ENCODE measurements around the gene C7orf33.
"Not testable (repeated sequence)": the region's sequence is repeated elsewhere in the genome, so short reads cannot be mapped to it uniquely, and the experiment has no call there.

Gene C7orf33, protein sequence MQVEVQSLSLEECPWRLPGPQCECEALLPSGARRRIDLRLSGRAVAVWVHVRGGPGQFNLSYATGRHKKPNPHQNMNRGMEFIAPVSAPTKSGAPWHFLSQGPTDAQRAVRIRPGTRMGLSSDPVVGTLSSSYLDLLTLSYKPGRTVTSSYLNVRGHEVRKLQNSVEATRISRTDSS

DNA sequence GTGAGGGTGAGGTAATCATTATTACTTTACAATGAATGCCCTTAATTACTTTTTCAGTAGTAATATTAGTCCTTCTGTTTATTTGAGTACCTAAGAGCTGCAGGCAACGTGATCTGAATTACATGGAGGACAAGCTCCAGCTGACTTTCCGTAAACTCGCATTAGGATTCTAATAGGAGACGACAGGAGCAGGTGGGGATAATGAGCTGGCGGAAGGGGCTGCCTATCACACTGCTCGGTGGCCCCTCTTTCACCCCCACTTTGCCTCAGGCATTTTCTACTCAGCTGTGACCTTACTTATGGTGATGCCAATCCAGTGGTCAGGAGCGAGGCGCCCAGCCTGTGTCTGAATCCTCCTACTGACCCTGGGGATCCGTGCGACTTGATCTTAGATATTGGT lies at the start of gene C7orf33:
Gene C7orf33 (plus strand): TSS at position 296 of the 400 bp plus-strand sequence. CDS start 160 bp downstream, outside the sequence.
- DNase-seq: no peak

GRCh38 chr7:148541891-148542504 lies 48.6 kb upstream of the C7orf33 start:
- DNase-seq: no peak

- DNase-seq: no peak
Measured at GRCh38 chr7:148543302-148543701, 47.3 kb upstream of the C7orf33 start.

- no peak for DNase-seq
Measured at GRCh38 chr7:148545172-148545571, 45.4 kb upstream of the C7orf33 start.

DNA sequence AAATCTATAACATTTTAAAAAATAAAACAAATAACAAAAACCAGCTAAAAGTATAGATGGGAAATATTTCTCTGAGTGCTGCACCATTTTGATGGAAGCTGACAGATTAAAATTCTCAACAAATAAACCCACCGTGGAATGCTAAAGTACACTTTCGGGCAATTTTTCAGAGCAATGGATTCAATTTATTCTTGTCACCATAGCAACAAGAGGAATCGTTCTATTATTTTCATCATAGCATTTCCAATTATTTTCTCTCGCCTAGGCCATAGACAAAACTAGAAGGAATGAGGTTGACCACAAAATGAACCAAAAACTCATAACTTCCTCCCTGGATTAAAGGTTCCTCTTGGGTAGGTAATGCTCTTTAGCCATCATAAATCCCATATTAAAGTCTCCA lies 44.6 kb upstream of the C7orf33 start:
- no peak for DNase-seq

GRCh38 chr7:148546857-148547256 lies 43.7 kb upstream of the C7orf33 start:
- no peak for DNase-seq

DNA sequence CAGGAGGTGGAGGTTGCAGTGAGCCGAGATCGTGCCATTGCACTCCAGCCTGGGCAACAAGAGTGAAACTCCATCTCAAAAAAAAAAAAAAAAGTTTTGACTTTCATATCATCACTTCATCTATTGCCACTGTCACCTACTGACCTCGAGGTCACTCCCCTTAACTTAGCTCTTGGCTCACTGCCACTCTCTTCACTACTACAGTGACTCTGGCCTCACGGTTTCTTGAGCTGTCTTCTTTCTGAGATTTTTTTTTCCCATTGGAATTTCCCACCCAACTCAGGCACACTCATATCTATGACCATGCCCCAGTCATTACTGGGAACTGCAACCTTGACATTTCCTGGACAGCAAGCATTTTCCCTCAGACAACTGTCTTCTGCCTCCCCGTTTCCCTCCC lies 42.6 kb upstream of the C7orf33 start:
- DNase-seq: no peak

- no peak for DNase-seq
Measured at GRCh38 chr7:148553979-148554378, 36.6 kb upstream of the C7orf33 start.

GRCh38 chr7:148556892-148557291 lies 33.7 kb upstream of the C7orf33 start:
- DNase-seq: no peak

GRCh38 chr7:148558914-148559313 lies 31.7 kb upstream of the C7orf33 start:
- no peak for DNase-seq

GRCh38 chr7:148561099-148561498 lies 29.5 kb upstream of the C7orf33 start:
- DNase-seq: no peak

DNA sequence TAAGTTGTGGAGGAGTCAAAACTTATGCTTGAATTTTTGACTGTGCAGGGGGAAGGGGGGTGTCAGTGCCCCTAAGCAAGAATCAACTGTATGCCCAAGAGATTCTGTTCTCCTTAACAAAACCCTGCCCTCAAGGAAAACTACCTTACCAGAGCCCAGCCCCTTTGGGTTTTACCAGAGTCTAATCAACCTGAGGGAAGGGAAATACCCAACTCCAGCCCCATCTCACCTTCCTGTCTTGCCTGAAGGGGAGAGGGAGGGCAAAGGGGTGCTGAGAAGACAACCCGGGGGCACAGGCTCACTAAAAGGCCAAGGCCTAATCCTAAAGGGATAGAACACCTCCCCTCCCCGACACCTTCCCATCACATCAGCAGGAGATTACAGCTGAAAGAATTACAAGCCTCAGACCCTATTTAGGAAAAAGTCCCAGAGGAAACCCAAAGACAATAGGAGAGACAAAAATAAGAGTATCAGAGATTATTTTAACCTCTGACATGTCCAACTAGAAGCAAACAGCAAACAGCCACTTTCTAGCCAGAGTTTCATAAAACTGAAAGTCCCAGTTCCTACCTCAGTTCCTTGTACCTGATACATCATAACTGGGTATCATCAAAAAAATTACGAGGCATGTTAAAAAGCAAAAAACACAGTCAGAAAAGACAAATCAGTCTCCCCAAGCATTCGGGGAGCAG lies 26.8 kb upstream of the C7orf33 start:
- DNase-seq: no peak

- DNase-seq: not testable (repeated sequence)
Measured at GRCh38 chr7:148564275-148564951, 26.2 kb upstream of the C7orf33 start.

- DNase-seq: no peak
Measured at GRCh38 chr7:148566736-148567135, 23.8 kb upstream of the C7orf33 start.

DNA sequence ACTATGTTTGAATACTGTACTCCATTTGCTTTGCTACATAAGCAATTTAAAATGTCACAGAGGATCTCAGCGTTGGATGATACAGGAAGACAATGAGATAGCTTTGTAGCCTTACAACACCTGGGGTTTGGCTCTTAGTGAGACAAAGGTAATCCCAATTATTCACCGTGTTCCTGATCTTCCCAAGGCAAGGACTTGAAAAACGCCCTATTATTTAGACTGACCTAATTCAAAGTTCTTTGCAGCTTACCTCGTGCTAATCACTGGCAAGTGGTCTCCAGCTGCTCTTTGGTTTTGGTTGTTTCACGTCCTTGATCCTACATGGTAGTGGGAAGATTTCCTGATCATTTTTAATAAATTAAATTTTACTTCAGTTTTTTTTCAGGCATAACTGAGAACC lies 23.0 kb upstream of the C7orf33 start:
- DNase-seq: no peak

- DNase-seq: no peak
Measured at GRCh38 chr7:148570510-148570909, 20.1 kb upstream of the C7orf33 start.

GRCh38 chr7:148570973-148571372 lies 19.6 kb upstream of the C7orf33 start:
- not testable (repeated sequence) for DNase-seq

- DNase-seq: no peak
Measured at GRCh38 chr7:148571381-148571780, 19.2 kb upstream of the C7orf33 start.

DNA sequence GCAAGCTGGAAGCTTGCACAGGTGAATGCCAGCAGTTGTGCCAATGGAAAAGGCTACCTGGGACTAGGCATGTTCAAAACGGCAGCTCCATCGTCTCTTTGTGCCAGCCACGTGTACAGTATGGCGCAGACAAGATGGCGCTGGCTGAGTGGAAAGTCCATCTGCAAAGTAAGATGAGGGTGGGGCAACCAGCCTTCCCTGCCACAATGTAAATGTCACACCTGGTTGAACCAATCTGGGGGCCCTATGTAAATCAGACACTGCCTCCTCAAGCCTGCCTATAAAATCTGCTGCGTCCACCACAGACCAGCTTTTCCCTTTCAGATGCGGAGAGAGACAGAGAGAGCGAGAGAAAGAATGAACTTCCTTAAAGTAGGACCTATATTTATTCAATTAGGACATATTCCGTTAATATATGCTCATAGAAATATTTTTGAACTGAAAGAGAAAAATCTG lies 18.5 kb upstream of the C7orf33 start:
- DNase-seq: no peak

- not testable (repeated sequence) for DNase-seq
Measured at GRCh38 chr7:148573581-148573980, 17.0 kb upstream of the C7orf33 start.

DNA sequence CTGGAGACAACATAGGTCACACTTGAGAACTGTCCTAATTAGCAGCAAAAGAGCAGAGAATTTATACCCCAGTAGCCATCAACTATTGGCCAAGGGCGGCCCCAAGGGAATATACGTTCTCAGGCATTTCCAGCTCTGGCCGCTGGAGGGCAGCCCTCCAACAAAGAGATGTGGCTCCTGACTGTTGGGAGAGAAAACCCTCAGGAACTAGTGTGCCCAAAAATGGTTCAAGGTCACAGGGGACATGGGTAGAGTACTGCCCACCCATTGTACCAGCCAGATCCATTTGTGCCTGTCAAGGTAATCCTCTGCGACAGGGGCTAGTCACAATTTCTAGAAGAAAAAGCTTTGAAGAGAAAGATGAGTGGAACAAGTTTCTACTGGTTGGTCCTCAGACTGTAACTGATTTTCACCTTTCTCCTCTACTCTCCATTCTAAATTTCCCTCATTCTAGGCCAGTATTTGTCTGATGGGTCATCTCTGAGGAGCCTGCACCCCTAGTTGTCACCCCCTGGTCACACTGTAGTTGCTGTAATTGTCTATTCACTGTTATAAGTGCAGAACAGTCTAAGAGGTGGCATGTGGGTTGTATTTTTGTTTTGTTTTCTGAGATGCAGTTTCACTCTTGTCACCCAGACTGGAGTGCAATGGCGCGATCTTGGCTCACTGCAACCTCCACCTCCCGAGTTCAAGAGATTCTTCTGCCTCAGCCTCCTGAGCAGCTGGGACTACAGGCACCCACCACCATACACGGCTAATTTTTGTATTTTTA lies 14.7 kb upstream of the C7orf33 start:
- peak; percentile 65 for DNase-seq

GRCh38 chr7:148579366-148579765 lies 11.2 kb upstream of the C7orf33 start:
- no peak for DNase-seq

DNA sequence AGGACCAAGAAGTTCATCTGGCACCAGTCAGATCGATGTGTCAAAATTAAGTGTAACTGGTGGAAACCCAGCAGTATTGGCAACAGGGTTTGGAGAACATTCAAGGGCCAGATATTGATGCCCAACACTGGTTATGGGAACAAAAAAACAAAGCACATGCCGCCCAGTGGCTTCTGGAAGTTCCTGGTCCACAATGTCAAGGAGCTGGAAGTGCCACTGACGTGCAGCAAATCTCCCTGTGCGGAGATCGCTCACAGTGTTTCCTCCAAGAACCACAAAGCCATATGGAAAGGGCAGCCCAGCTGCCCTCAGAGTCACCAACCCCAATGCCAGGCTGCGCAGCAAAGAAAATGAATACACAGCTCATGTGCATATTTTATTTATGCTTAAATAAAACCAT lies 10.1 kb upstream of the C7orf33 start:
- no peak for DNase-seq
